HEK293 (cell line): Measurements from ENCODE around the gene LRP1.

ENCODE experiments used
- BCL11A ChIP-seq: fragments of 450-650 bp; formaldehyde crosslinking; IDR thresholded peaks from 2 replicates; pipeline ENCODE4 v1.5.1; 2016; ENCODE audit warnings: low read depth, missing biosample characterization, missing genetic modification characterization
- GLIS1 ChIP-seq: fragments of 450-650 bp; formaldehyde crosslinking; IDR thresholded peaks from 2 replicates; pipeline ENCODE4 v1.5.1; 2016; ENCODE audit warnings: missing biosample characterization, missing genetic modification characterization
- GLIS2 ChIP-seq: fragments of 450-650 bp; formaldehyde crosslinking; IDR thresholded peaks from 2 replicates; pipeline ENCODE4 v1.5.1; 2016; ENCODE audit warnings: missing biosample characterization, missing genetic modification characterization
- KLF1 ChIP-seq: fragments of 450-650 bp; formaldehyde crosslinking; IDR thresholded peaks from 2 replicates; pipeline ENCODE4 v1.5.1; 2016; ENCODE audit warnings: missing biosample characterization, missing genetic modification characterization
- KLF9 ChIP-seq: fragments of 450-650 bp; formaldehyde crosslinking; IDR thresholded peaks from 2 replicates; pipeline ENCODE4 v1.5.1; 2016; ENCODE audit warnings: missing biosample characterization, missing genetic modification characterization, low read depth
- ZBTB20 ChIP-seq: fragments of 450-650 bp; formaldehyde crosslinking; IDR thresholded peaks from 2 replicates; pipeline ENCODE4 v1.5.1; 2016; ENCODE audit warnings: missing biosample characterization, missing genetic modification characterization
- ZBTB21 ChIP-seq: fragments of 450-650 bp; formaldehyde crosslinking; IDR thresholded peaks from 2 replicates; pipeline ENCODE4 v1.5.1; 2017; ENCODE audit warnings: missing biosample characterization, missing genetic modification characterization
- ZEB2 ChIP-seq: fragments of 450-650 bp; formaldehyde crosslinking; IDR thresholded peaks from 2 replicates; pipeline ENCODE4 v1.5.1; 2016; ENCODE audit warnings: missing biosample characterization, missing genetic modification characterization
- ZIC2 ChIP-seq: fragments of 450-650 bp; formaldehyde crosslinking; IDR thresholded peaks from 2 replicates; pipeline ENCODE4 v1.5.1; 2016; ENCODE audit warnings: missing biosample characterization, missing genetic modification characterization
- ZNF121 ChIP-seq: fragments of 450-650 bp; formaldehyde crosslinking; IDR thresholded peaks from 2 replicates; pipeline ENCODE4 v1.5.1; 2016; ENCODE audit warnings: missing biosample characterization, missing genetic modification characterization
- ZNF202 ChIP-seq: fragments of 450-650 bp; formaldehyde crosslinking; IDR thresholded peaks from 2 replicates; pipeline ENCODE4 v1.5.1; 2016; ENCODE audit warnings: missing biosample characterization, missing genetic modification characterization, borderline replicate concordance
- ZNF335 ChIP-seq: fragments of 450-650 bp; formaldehyde crosslinking; conservative IDR thresholded peaks from 2 replicates; pipeline ENCODE4 v1.5.1; 2016; ENCODE audit warnings: missing biosample characterization, missing genetic modification characterization
- ZNF600 ChIP-seq: fragments of 450-650 bp; formaldehyde crosslinking; IDR thresholded peaks from 2 replicates; pipeline ENCODE4 v1.5.1; 2016; ENCODE audit warnings: missing biosample characterization, missing genetic modification characterization
- ZNF626 ChIP-seq: fragments of 450-650 bp; sonication (Bioruptor Pico); formaldehyde crosslinking; IDR thresholded peaks from 2 replicates; pipeline ENCODE4 v1.5.1; 2018; ENCODE audit warnings: missing biosample characterization, missing genetic modification characterization, inconsistent platforms
- ZNF776 ChIP-seq: fragments of 450-650 bp; formaldehyde crosslinking; IDR thresholded peaks from 2 replicates; pipeline ENCODE4 v1.5.0; 2017; ENCODE audit warnings: missing biosample characterization, missing genetic modification characterization, borderline replicate concordance
- ZNF792 ChIP-seq: fragments of 450-650 bp; formaldehyde crosslinking; IDR thresholded peaks from 2 replicates; pipeline ENCODE4 v1.5.1; 2016; ENCODE audit warnings: missing biosample characterization, missing genetic modification characterization
- TF ChIP-seq, protein P1 (sequence below): fragments of 450-650 bp; formaldehyde crosslinking; IDR thresholded peaks from 2 replicates; pipeline ENCODE4 v1.5.1; 2016; ENCODE audit warnings: missing biosample characterization, missing genetic modification characterization
- TF ChIP-seq, protein P2 (sequence below): fragments of 450-650 bp; formaldehyde crosslinking; IDR thresholded peaks from 2 replicates; pipeline ENCODE4 v1.5.1; 2017; ENCODE audit warnings: missing biosample characterization, missing genetic modification characterization
- TF ChIP-seq, protein P3 (sequence below): fragments of 450-650 bp; formaldehyde crosslinking; IDR thresholded peaks from 2 replicates; pipeline ENCODE4 v1.5.1; 2016; ENCODE audit warnings: missing biosample characterization, missing genetic modification characterization
- TF ChIP-seq, protein P4 (sequence below): fragments of 450-650 bp; formaldehyde crosslinking; IDR thresholded peaks from 2 replicates; pipeline ENCODE4 v1.5.1; 2016; ENCODE audit warnings: missing biosample characterization, missing genetic modification characterization
- TF ChIP-seq, protein P5 (sequence below): fragments of 450-650 bp; formaldehyde crosslinking; IDR thresholded peaks from 2 replicates; pipeline ENCODE4 v1.5.1; 2016; ENCODE audit warnings: missing biosample characterization, missing genetic modification characterization
- TF ChIP-seq, protein P6 (sequence below): fragments of 450-650 bp; formaldehyde crosslinking; conservative IDR thresholded peaks from 2 replicates; pipeline ENCODE4 v1.5.1; 2016; ENCODE audit warnings: low read depth, missing biosample characterization, missing genetic modification characterization
- TF ChIP-seq, protein P7 (sequence below): fragments of 450-650 bp; formaldehyde crosslinking; optimal IDR thresholded peaks from 2 replicates; pipeline ENCODE3; 2016; ENCODE audit warnings: missing biosample characterization, mild to moderate bottlenecking, missing genetic modification characterization
- TF ChIP-seq, protein P8 (sequence below): fragments of 450-650 bp; formaldehyde crosslinking; IDR thresholded peaks from 2 replicates; pipeline ENCODE4 v1.5.1; 2016; ENCODE audit warnings: missing biosample characterization, missing genetic modification characterization

The LRP1 gene

DNA sequence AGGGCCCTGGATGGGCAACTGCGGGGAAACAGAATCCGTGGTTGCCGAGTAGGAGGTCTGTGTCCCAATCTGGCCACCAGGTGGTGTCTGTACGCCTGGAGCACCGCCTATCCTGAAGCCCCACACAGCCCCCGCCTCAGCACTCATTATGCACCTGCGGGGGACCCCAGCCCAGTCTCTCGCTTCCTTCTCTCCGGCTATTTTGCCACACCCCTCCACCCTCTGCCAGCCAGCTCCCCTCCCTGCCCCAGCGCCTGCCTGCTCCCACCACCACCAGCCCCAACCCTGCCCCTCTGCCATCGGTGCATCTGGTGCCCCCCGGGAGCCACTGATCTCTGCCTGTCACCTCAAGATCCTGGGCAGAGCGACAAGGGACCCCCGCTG lies 86.1 kb downstream of the LRP1 start (continued):
- TF ChIP-seq, protein P1, sequence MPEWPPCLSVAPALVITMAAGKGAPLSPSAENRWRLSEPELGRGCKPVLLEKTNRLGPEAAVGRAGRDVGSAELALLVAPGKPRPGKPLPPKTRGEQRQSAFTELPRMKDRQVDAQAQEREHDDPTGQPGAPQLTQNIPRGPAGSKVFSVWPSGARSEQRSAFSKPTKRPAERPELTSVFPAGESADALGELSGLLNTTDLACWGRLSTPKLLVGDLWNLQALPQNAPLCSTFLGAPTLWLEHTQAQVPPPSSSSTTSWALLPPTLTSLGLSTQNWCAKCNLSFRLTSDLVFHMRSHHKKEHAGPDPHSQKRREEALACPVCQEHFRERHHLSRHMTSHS (tag by site-specific recombination) = no peak
- TF ChIP-seq ZNF776 (tag by site-specific recombination) (no peak), ZNF335 (tag by site-specific recombination) (peak; percentile 47; the same call in 1 of the 2 replicates), KLF9 (tag by site-specific recombination) (0 out of 2 replicates have a peak, but pooled peaks have one; percentile 25), ZNF626 (tag by site-specific recombination) (no peak), ZBTB20 (tag by site-specific recombination) (peak; percentile 83), ZNF121 (no peak), ZNF202 (tag by site-specific recombination) (no peak), ZNF600 (tag by site-specific recombination) (no peak), ZIC2 (tag by site-specific recombination) (peak; percentile 31; the same call in 1 of the 2 replicates), ZBTB21 (no peak), BCL11A (tag by site-specific recombination) (no peak), ZEB2 (tag by site-specific recombination) (peak; percentile 51), GLIS2 (tag by site-specific recombination) (peak; percentile 83), ZNF792 (tag by site-specific recombination) (peak; percentile 85), GLIS1 (tag by site-specific recombination) (peak; percentile 12; the same call in 1 of the 2 replicates), KLF1 (tag by site-specific recombination) (peak; percentile 54)
- TF ChIP-seq, protein P2, sequence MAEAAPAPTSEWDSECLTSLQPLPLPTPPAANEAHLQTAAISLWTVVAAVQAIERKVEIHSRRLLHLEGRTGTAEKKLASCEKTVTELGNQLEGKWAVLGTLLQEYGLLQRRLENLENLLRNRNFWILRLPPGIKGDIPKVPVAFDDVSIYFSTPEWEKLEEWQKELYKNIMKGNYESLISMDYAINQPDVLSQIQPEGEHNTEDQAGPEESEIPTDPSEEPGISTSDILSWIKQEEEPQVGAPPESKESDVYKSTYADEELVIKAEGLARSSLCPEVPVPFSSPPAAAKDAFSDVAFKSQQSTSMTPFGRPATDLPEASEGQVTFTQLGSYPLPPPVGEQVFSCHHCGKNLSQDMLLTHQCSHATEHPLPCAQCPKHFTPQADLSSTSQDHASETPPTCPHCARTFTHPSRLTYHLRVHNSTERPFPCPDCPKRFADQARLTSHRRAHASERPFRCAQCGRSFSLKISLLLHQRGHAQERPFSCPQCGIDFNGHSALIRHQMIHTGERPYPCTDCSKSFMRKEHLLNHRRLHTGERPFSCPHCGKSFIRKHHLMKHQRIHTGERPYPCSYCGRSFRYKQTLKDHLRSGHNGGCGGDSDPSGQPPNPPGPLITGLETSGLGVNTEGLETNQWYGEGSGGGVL (tag by site-specific recombination) = peak; percentile 26; the same call in 1 of the 2 replicates
- TF ChIP-seq, protein P3, sequence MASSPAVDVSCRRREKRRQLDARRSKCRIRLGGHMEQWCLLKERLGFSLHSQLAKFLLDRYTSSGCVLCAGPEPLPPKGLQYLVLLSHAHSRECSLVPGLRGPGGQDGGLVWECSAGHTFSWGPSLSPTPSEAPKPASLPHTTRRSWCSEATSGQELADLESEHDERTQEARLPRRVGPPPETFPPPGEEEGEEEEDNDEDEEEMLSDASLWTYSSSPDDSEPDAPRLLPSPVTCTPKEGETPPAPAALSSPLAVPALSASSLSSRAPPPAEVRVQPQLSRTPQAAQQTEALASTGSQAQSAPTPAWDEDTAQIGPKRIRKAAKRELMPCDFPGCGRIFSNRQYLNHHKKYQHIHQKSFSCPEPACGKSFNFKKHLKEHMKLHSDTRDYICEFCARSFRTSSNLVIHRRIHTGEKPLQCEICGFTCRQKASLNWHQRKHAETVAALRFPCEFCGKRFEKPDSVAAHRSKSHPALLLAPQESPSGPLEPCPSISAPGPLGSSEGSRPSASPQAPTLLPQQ (tag by site-specific recombination) = peak; percentile 23; the same call in 1 of the 2 replicates
- TF ChIP-seq, protein P4, sequence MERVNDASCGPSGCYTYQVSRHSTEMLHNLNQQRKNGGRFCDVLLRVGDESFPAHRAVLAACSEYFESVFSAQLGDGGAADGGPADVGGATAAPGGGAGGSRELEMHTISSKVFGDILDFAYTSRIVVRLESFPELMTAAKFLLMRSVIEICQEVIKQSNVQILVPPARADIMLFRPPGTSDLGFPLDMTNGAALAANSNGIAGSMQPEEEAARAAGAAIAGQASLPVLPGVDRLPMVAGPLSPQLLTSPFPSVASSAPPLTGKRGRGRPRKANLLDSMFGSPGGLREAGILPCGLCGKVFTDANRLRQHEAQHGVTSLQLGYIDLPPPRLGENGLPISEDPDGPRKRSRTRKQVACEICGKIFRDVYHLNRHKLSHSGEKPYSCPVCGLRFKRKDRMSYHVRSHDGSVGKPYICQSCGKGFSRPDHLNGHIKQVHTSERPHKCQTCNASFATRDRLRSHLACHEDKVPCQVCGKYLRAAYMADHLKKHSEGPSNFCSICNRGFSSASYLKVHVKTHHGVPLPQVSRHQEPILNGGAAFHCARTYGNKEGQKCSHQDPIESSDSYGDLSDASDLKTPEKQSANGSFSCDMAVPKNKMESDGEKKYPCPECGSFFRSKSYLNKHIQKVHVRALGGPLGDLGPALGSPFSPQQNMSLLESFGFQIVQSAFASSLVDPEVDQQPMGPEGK (tag by site-specific recombination) = peak; percentile 97
- TF ChIP-seq, protein P5, sequence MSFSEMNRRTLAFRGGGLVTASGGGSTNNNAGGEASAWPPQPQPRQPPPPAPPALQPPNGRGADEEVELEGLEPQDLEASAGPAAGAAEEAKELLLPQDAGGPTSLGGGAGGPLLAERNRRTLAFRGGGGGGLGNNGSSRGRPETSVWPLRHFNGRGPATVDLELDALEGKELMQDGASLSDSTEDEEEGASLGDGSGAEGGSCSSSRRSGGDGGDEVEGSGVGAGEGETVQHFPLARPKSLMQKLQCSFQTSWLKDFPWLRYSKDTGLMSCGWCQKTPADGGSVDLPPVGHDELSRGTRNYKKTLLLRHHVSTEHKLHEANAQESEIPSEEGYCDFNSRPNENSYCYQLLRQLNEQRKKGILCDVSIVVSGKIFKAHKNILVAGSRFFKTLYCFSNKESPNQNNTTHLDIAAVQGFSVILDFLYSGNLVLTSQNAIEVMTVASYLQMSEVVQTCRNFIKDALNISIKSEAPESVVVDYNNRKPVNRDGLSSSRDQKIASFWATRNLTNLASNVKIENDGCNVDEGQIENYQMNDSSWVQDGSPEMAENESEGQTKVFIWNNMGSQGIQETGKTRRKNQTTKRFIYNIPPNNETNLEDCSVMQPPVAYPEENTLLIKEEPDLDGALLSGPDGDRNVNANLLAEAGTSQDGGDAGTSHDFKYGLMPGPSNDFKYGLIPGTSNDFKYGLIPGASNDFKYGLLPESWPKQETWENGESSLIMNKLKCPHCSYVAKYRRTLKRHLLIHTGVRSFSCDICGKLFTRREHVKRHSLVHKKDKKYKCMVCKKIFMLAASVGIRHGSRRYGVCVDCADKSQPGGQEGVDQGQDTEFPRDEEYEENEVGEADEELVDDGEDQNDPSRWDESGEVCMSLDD (tag by site-specific recombination) = peak; percentile 66
- TF ChIP-seq, protein P6, sequence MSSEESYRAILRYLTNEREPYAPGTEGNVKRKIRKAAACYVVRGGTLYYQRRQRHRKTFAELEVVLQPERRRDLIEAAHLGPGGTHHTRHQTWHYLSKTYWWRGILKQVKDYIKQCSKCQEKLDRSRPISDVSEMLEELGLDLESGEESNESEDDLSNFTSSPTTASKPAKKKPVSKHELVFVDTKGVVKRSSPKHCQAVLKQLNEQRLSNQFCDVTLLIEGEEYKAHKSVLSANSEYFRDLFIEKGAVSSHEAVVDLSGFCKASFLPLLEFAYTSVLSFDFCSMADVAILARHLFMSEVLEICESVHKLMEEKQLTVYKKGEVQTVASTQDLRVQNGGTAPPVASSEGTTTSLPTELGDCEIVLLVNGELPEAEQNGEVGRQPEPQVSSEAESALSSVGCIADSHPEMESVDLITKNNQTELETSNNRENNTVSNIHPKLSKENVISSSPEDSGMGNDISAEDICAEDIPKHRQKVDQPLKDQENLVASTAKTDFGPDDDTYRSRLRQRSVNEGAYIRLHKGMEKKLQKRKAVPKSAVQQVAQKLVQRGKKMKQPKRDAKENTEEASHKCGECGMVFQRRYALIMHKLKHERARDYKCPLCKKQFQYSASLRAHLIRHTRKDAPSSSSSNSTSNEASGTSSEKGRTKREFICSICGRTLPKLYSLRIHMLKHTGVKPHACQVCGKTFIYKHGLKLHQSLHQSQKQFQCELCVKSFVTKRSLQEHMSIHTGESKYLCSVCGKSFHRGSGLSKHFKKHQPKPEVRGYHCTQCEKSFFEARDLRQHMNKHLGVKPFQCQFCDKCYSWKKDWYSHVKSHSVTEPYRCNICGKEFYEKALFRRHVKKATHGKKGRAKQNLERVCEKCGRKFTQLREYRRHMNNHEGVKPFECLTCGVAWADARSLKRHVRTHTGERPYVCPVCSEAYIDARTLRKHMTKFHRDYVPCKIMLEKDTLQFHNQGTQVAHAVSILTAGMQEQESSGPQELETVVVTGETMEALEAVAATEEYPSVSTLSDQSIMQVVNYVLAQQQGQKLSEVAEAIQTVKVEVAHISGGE (tag by site-specific recombination) = 0 out of 2 replicates have a peak, but pooled peaks have one; percentile 17
- TF ChIP-seq, protein P7, sequence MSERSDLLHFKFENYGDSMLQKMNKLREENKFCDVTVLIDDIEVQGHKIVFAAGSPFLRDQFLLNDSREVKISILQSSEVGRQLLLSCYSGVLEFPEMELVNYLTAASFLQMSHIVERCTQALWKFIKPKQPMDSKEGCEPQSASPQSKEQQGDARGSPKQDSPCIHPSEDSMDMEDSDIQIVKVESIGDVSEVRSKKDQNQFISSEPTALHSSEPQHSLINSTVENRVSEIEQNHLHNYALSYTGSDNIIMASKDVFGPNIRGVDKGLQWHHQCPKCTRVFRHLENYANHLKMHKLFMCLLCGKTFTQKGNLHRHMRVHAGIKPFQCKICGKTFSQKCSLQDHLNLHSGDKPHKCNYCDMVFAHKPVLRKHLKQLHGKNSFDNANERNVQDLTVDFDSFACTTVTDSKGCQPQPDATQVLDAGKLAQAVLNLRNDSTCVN (tag by site-specific recombination) = peak; percentile 20
- TF ChIP-seq, protein P8, sequence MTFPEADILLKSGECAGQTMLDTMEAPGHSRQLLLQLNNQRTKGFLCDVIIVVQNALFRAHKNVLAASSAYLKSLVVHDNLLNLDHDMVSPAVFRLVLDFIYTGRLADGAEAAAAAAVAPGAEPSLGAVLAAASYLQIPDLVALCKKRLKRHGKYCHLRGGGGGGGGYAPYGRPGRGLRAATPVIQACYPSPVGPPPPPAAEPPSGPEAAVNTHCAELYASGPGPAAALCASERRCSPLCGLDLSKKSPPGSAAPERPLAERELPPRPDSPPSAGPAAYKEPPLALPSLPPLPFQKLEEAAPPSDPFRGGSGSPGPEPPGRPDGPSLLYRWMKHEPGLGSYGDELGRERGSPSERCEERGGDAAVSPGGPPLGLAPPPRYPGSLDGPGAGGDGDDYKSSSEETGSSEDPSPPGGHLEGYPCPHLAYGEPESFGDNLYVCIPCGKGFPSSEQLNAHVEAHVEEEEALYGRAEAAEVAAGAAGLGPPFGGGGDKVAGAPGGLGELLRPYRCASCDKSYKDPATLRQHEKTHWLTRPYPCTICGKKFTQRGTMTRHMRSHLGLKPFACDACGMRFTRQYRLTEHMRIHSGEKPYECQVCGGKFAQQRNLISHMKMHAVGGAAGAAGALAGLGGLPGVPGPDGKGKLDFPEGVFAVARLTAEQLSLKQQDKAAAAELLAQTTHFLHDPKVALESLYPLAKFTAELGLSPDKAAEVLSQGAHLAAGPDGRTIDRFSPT = peak; percentile 76
